H54 (cell line): ENCODE results near the gene IFIT1.
"Not testable (repeated sequence)": the region's sequence is repeated elsewhere in the genome, so short reads cannot be mapped to it uniquely, and the experiment has no call there.

Experiments used
- DNase-seq: peaks from one replicate; pipeline ENCODE4 v3.0.0; 2011; ENCODE audit warnings: low spot score, mixed read lengths; ENCODE audit not compliant: insufficient read length
- FAIRE-seq: peaks from 3 replicates; lab custom pipeline; 2011; peaks lifted over from hg19 to GRCh38; lab: Jason Lieb, UNC
- POLR2A ChIP-seq: IDR thresholded peaks from 2 replicates; pipeline ENCODE4 v1.6.1; 2011; ENCODE audit warnings: low read depth, mild to moderate bottlenecking, low read length

IFIT1 gene, protein sequence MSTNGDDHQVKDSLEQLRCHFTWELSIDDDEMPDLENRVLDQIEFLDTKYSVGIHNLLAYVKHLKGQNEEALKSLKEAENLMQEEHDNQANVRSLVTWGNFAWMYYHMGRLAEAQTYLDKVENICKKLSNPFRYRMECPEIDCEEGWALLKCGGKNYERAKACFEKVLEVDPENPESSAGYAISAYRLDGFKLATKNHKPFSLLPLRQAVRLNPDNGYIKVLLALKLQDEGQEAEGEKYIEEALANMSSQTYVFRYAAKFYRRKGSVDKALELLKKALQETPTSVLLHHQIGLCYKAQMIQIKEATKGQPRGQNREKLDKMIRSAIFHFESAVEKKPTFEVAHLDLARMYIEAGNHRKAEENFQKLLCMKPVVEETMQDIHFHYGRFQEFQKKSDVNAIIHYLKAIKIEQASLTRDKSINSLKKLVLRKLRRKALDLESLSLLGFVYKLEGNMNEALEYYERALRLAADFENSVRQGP

GRCh38 chr10:89391907-89392756, at the start of gene IFIT1:
IFIT1 (plus strand) TSS chr10:89392623; CDS start chr10:89392713, 90 bp downstream.
- no peak for TF ChIP-seq POLR2A
- DNase-seq: peak; percentile 64
- FAIRE-seq: peak; percentile 99

- no peak for TF ChIP-seq POLR2A
- FAIRE-seq (peak; percentile 30), DNase-seq (no peak)
These were observed 49.2 kb upstream of the IFIT1 start for GRCh38 chr10:89343089-89343767.

- no peak for FAIRE-seq
These were observed 48.3 kb upstream of the IFIT1 start for GRCh38 chr10:89344156-89344555.

GRCh38 chr10:89345367-89346000, 46.9 kb upstream of the IFIT1 start:
- DNase-seq: no peak
- no peak for FAIRE-seq
- no peak for TF ChIP-seq POLR2A

More at GRCh38 chr10:89344156-89344555, 48.3 kb upstream of the IFIT1 start:
- no peak for DNase-seq
- no peak for TF ChIP-seq POLR2A

DNA sequence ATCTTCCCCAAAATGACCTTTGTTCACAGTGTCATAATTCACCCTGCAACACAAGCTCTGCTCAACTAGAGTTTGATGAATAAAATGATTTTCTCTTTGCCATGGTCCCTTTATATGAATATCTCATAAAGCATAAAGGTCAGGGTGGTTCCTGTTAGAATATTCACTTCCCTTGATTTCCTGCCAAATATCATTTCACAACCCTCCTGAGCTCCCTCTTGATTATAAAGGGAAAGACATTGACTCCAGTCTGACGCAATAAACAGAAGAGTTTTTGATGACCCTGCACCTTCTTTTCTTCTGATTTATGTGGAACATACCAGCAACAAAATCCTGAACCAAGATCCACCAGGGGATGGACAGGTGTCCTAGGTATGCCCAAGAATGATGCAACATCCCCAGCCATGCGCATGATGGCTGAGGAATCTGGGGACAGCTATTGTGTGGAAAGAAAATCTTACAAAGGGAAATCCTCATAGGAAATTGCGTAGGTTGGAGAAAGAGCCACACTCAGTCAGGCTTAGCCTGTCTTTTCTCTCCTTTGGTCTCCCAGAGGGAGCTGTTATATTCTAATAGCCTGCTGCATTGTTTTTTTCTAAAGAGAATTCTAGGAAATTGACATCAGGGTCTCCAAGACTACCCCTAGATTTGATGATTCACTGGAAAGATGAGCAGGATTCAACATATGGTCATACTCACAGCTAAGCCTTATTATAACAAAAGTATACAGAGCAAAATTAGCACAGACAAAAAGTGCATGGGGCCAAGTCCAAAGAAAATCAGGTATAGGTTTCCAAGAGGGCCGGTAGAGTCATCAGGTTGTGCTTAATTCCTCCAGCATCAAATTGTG, 45.8 kb upstream of the IFIT1 start:
- TF ChIP-seq POLR2A: no peak
- FAIRE-seq (no peak), DNase-seq (no peak)

GRCh38 chr10:89347701-89348457, 44.5 kb upstream of the IFIT1 start:
- TF ChIP-seq POLR2A: no peak
- FAIRE-seq (no peak), DNase-seq (no peak)

DNA sequence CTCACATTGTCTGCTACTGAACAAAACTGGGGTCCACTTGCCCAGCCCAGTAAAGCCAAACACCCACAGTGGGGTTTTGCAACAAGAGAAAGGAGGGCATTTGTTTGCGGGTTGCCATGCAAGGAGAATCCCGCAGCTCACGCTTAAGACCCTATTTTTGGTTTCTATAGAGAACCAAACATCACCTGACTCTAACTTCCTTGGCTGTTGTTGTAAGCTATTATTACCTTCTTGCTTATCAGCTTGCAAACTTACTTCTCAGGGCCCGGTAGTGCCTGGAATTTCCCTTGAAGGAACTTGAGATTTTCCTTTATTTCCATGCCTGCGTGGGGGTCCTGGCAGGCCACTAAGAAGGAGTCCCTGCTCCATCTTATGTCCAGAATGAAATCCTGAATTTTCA, 43.9 kb upstream of the IFIT1 start:
- DNase-seq (no peak), FAIRE-seq (no peak)
- TF ChIP-seq POLR2A: no peak

DNA sequence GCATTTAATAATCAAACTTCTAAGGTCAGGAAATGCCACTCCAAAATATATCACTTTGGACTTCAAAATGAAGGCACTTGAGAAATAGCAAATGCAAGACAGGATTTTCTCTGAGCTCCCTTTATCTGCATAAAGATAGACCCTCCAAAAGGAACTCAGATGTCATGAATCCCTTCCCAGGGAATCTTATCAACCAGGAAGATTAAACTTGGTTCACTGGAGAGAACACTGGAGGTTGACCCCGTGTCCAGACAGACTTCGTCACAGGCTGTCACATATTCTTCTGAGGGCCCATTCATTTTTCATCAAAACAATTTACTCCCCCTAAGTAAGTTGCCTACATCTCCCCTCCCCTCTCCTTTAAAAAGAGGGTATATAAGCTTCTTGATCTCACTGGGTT, 43.4 kb upstream of the IFIT1 start:
- TF ChIP-seq POLR2A: no peak
- DNase-seq: no peak
- no peak for FAIRE-seq

GRCh38 chr10:89350631-89351315, 41.6 kb upstream of the IFIT1 start:
- not testable (repeated sequence) for DNase-seq, FAIRE-seq

DNA sequence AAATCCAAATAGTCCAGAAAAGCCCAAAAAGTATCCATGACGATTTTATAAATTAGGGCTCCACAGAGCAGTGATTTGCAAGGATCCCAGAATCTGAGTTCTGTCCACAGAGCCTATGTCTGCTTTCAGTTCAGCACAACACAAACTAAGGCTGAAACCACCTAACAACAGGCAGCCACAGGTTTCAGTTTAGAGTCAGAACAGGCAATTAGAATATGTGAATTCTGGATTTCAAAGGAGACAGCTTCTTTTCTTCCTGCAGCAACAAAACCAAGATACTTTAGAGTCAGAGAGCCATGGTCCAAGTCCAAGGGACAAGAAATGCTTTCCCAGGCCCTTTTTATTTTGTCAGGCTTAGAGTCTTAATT, 41.0 kb upstream of the IFIT1 start:
- DNase-seq (no peak), FAIRE-seq (no peak)
- TF ChIP-seq POLR2A: no peak
